Testis (tissue), 2 donors: Measurements from ENCODE around the gene PXYLP1.

Experiments used
- POLR2A ChIP-seq: fragments of 450-650 bp; IDR thresholded peaks from one replicate; pipeline ENCODE4 v1.6.1; 2017; ENCODE audit warnings: antibody characterized with exemption, mild to moderate bottlenecking, moderate library complexity
- TF ChIP-seq, protein P1 (sequence below), 3 experiments: fragments of 450-650 bp in 2 of 3; fragments of 200-600 bp in 1 of 3; sonication (generic) in 1 of 3; IDR thresholded peaks; one replicate each; pipeline ENCODE4 v1.5.1; 2016 to 2019; ENCODE audit warnings: antibody characterized with exemption in 3 of 3, mild to moderate bottlenecking in 2 of 3, moderate library complexity in 1 of 3

DNA sequence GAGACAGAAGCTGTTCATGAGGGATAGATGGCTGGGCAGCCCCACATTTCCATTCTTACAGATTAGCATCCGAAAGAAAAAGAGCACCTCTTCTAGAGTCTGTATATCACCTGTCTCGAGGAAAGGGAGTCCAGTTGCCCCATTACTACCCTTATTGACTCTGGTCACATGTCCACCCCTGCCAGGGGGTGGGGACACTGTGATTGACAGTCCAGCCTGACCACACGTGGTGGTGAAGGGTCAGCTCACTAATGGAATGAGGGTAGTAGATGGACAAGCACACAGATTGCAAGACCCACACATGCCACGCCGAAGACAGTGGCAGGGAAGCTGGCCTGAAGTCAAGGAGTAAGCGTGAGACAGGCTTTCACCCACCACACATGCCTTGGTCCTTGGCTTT is 45.8 kb downstream of the PXYLP1 start:
- TF ChIP-seq, protein P1, sequence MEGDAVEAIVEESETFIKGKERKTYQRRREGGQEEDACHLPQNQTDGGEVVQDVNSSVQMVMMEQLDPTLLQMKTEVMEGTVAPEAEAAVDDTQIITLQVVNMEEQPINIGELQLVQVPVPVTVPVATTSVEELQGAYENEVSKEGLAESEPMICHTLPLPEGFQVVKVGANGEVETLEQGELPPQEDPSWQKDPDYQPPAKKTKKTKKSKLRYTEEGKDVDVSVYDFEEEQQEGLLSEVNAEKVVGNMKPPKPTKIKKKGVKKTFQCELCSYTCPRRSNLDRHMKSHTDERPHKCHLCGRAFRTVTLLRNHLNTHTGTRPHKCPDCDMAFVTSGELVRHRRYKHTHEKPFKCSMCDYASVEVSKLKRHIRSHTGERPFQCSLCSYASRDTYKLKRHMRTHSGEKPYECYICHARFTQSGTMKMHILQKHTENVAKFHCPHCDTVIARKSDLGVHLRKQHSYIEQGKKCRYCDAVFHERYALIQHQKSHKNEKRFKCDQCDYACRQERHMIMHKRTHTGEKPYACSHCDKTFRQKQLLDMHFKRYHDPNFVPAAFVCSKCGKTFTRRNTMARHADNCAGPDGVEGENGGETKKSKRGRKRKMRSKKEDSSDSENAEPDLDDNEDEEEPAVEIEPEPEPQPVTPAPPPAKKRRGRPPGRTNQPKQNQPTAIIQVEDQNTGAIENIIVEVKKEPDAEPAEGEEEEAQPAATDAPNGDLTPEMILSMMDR (IDR thresholded peaks at IDR 0.05), result no peak
- TF ChIP-seq POLR2A, result no peak
